ENCODE measurements around the gene MYBBP1A.
"Not testable (repeated sequence)": the region's sequence is repeated elsewhere in the genome, so short reads cannot be mapped to it uniquely, and the experiment has no call there.

The MYBBP1A gene

DNA sequence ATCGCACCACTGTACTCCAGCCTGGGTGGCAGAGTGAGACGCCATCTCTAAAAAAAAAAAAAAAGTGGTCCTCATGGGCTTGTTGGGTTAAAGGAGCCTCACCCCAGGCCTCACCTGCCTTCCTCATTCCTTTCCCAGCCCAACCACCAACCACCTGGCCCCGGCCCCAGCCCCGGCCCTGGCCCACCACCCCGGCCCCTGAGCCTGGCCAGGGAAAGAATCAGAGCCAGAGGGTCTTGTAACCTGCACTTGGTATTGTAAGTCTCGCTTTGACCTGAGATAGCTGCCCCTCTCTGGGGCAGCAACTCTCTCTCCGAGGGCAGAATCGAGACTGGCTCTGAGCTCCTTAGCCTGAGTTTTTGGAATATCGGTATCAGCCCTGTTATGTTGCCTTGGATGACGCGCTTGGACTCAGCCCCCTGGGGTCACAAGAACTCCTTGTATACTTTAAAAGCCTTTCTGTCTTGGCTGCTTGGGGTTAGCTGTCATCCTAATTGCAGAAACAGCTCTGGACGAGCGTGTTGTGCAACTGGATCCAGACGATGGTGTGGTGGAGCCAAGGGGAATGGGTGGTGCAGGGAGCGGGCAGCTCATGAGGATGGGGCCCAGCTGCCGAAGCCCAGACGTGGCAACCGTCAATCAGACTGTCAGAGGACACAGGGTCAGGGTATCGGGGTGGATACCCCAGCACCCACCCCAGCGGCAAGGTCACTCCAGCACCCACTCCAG is 43.8 kb upstream of the MYBBP1A start:
- TF ChIP-seq, protein P1, sequence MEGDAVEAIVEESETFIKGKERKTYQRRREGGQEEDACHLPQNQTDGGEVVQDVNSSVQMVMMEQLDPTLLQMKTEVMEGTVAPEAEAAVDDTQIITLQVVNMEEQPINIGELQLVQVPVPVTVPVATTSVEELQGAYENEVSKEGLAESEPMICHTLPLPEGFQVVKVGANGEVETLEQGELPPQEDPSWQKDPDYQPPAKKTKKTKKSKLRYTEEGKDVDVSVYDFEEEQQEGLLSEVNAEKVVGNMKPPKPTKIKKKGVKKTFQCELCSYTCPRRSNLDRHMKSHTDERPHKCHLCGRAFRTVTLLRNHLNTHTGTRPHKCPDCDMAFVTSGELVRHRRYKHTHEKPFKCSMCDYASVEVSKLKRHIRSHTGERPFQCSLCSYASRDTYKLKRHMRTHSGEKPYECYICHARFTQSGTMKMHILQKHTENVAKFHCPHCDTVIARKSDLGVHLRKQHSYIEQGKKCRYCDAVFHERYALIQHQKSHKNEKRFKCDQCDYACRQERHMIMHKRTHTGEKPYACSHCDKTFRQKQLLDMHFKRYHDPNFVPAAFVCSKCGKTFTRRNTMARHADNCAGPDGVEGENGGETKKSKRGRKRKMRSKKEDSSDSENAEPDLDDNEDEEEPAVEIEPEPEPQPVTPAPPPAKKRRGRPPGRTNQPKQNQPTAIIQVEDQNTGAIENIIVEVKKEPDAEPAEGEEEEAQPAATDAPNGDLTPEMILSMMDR (IDR thresholded peaks at IDR 0.05) = no peak
- no peak for TF ChIP-seq ZFX (IDR thresholded peaks at IDR 0.05; ENCODE audit: borderline replicate concordance)
- H3K27ac ChIP-seq = no peak overlapping the region

DNA sequence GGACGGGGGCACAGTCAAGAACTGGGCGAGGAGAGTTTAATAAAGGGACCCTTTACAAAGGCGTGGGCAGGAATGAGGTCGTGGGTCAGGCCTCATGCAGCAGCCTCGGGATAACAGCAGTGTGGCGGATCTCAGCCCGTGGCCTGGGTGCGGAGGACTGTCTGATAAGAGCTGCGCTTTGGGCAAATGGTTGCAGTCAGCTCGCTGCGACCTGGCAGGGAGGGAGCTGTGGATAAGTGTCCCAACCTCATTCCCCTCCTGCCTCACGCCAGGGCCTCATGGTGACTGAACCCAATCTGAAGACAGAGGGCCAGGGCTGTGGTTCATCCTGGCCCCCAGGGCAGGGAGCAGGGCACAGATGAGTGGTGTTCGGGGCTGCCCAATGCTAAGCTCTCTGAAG is 42.8 kb upstream of the MYBBP1A start:
- no peak for TF ChIP-seq ZFX (IDR thresholded peaks at IDR 0.05; ENCODE audit: borderline replicate concordance)
- TF ChIP-seq, protein P1 (IDR thresholded peaks at IDR 0.05) = no peak
- no peak overlapping the region for H3K27ac ChIP-seq

DNA sequence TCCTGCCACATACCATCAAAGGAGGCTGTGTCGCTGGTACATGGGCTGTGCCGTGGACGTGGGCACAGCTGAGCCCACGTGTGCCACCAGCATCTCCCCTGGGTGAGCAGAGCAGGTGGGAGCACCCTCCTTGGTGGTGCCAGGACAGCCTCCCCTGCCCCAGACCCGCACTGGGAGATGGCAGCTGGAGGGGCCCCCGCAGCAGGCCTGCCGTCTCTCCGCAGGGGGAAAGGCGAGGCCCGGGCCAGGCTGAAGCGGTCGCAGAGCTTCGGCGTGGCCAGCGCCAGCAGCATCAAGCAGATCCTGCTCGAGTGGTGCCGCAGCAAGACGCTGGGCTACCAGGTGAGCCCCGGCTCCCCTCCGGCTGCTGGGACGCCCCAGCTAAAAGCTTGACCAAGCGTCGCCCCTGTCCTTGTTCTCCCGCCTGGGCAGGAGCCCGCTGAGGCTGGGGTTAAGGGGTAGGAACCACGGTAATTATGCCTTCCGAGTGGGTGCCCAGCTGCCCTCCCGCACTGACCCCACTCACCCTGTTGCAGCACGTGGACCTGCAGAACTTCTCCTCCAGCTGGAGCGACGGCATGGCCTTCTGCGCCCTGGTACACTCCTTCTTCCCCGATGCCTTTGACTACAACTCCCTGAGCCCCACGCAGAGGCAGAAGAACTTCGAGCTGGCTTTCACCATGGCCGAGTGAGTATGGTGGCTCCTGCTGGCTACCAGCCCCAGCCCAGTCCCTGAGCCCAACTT is 41.6 kb upstream of the MYBBP1A start:
- no peak for TF ChIP-seq ZFX (IDR thresholded peaks at IDR 0.05; ENCODE audit: borderline replicate concordance)
- TF ChIP-seq, protein P1 (IDR thresholded peaks at IDR 0.05) = no peak
- no peak overlapping the region for H3K27ac ChIP-seq

DNA sequence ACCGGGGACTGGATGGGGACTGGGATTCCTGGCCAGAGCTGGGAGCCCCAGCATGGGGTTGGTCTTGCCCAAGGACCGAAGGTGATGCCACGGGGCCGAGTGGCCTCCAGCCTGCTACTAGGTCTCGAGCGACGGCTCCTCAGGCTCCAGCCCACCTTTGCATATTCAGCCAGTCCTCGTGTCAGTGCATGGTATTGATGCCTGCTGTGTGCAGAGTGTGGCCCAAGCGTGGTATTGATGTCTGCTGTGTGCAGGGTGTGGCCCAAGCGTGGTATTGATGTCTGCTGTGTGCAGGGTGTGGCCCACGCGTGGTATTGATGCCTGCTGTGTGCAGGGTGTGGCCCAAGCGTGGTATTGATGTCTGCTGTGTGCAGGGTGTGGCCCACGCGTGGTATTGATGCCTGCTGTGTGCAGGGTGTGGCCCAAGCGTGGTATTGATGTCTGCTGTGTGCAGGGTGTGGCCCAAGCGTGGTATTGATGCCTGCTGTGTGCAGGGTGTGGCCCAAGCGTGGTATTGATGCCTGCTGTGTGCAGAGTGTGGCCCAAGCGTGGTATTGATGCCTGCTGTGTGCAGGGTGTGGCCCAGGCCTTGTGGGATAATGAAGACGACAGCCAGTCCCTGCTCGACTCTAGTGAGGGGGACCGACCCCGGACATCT is 40.6 kb upstream of the MYBBP1A start:
- H3K27ac ChIP-seq = not testable (repeated sequence)

DNA sequence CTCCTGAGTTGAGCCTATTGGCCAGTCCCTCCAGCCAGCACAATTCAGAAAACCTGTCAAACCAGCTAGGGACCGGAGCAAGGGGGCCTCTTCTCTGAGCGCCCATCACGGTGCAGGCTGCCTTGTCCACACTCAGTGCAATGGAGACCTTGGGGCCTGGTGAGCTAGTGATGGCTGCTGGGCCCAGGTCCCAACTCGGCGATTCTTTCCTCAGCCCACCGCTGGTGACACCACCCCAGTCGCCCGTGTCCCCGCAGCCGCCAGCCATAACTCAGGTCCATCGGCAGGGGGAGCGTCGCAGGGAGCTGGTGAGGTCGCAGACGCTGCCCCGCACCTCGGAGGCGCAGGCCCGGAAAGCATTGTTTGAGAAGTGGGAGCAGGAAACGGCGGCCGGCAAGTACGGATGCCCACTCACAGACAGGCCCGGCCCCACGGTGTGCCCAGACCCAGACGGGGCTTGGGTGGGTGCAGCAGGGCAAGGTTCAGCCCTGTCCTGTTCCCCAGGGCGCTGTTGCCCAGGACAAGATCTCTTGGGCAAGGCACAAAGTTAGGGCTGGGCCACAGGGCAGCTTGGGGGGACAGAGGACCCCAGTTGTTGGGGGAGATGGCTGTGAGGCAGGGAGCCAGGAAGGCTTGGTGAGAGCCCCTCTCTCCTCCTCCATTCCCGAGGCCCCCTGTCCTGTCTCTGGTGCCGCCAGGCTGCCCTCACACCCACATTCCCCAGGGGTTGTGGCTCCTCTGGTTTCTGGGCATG is 39.9 kb upstream of the MYBBP1A start:
- TF ChIP-seq, protein P1 (IDR thresholded peaks at IDR 0.05) = peak; percentile 41
- TF ChIP-seq ZFX (IDR thresholded peaks at IDR 0.05; ENCODE audit: borderline replicate concordance) = no peak
- no peak overlapping the region for H3K27ac ChIP-seq

DNA sequence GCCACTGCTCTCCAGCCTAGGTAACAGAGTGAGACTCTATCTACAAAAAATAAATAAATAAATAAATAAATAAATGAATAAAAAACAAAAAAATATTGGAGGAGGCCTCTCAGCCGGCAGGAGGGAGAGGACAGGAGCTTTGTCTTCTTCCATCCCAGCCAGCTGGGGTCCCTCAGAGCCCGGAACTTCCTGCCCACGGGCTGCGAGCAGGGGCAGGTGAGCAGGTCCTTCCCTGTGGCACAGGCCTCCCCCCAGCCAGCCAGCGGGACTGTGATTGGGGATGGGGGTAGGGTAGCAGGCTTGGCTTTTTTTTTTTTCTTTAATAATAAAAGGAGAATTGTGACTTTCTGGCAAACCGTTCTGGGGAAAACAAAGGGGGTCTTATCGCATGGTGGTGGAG is 39.2 kb upstream of the MYBBP1A start:
- TF ChIP-seq ZFX (IDR thresholded peaks at IDR 0.05; ENCODE audit: borderline replicate concordance) = no peak
- TF ChIP-seq, protein P1 (IDR thresholded peaks at IDR 0.05) = no peak
- no peak overlapping the region for H3K27ac ChIP-seq

DNA sequence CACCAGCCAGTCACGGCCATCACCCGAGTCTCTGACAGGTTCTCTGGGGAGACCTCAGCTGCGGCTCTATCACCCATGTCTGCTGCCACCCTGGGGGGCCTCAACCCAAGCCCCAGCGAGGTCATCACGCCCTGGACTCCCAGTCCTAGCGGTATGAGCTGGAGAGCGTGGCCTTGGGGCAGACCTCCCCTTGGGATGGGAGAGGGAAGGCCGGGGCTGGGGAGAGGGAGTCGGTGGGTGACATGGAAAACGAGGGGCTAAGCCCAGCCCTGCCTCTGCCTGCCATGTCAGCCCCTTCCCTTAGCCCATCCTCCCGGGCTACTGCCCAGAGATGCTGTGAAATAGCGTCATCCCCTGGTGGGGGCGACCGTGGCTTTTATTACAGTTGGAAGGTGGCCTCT is 37.8 kb upstream of the MYBBP1A start:
- no peak overlapping the region for H3K27ac ChIP-seq
- TF ChIP-seq, protein P1 (IDR thresholded peaks at IDR 0.05) = no peak
- TF ChIP-seq ZFX (IDR thresholded peaks at IDR 0.05; ENCODE audit: borderline replicate concordance) = no peak

Data from 22Rv1 (cell line).